ENCODE data around the gene ZNF208.
"Not testable (repeated sequence)": the region's sequence is repeated elsewhere in the genome, so short reads cannot be mapped to it uniquely, and the experiment has no call there.

ZNF208 gene

GRCh38 chr19:22010437-22011143 lies at the start of gene ZNF208:
Gene ZNF208 (minus strand): TSS chr19:22010943. CDS start chr19:22010794, 149 bp downstream.
- not testable (repeated sequence) for H3K27ac ChIP-seq
- H3K4me3 ChIP-seq = peak within 1 kb of the TSS in 6 of 7 experiments; percentile 5 to 38 (median 11)

- H3K27ac ChIP-seq = peak overlapping the region in 8 of 21 experiments; percentile 9 to 62 (median 44)
- H3K4me3 ChIP-seq = peak overlapping the region; percentile 36 to 73 (median 52)
Measured at GRCh38 chr19:22052644-22053013, 41.9 kb upstream of the ZNF208 start.

DNA sequence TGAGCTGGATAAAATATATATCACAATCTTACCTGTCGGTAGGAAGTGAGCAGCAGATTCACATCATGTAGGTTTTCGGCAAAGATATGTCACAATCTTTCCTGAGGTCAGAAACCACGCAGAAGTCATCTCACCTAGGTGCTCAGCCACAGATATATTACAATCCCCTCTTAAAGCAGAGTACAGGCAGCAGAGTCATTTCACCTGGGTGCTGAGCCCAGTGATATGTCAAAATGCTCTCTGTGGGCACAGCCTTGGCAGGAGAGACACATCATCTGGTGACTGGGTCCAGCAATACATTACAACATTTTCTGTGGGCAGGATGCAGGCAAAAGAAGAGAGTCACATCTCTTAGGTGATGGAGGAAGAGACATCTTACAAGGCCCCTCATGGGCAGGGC lies 30.4 kb upstream of the ZNF208 start:
- not testable (repeated sequence) for H3K4me3 ChIP-seq, H3K27ac ChIP-seq

- H3K4me3 ChIP-seq = no peak overlapping the region
- no peak overlapping the region for H3K27ac ChIP-seq
Measured at GRCh38 chr19:22030680-22031079, 19.9 kb upstream of the ZNF208 start.

GRCh38 chr19:22026687-22027086 lies 15.9 kb upstream of the ZNF208 start:
- H3K27ac ChIP-seq = no peak overlapping the region

GRCh38 chr19:22025539-22025938 lies 14.8 kb upstream of the ZNF208 start:
- not testable (repeated sequence) for H3K4me3 ChIP-seq, H3K27ac ChIP-seq

More at GRCh38 chr19:22026687-22027086, 15.9 kb upstream of the ZNF208 start:
- H3K4me3 ChIP-seq = no peak overlapping the region

GRCh38 chr19:21970466-21970865 lies 40.3 kb downstream of the ZNF208 start:
- no peak overlapping the region for H3K4me3 ChIP-seq

DNA sequence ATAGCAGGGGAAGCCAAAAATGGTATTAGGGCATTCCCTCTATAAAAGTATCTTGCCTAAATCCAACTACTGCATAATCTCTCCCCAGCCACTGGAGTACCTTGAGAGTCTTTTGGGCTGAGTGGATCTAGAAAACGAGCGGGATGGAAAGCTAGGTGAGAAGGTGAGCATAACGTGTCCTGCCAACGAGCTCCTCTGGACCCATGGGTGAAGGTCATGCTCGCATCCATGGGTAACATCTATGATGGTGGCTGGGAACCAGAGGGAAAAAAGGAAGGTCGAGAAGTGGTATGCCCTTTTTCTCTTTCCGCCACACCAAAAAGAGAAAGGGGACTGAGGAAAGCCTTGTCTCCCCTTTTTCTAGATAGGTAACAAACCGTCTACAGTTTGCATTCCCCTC lies 63.0 kb downstream of the ZNF208 start:
- no peak overlapping the region for H3K4me3 ChIP-seq
- H3K27ac ChIP-seq = no peak overlapping the region

More at GRCh38 chr19:21970466-21970865, 40.3 kb downstream of the ZNF208 start:
- H3K27ac ChIP-seq = no peak overlapping the region

GRCh38 chr19:21940684-21941083 lies 70.1 kb downstream of the ZNF208 start:
- Histone ChIP-seq H3K27ac (no peak overlapping the region), H3K4me3 (no peak overlapping the region)

GRCh38 chr19:21934593-21934992 lies 76.2 kb downstream of the ZNF208 start:
- no peak overlapping the region for H3K4me3 ChIP-seq
- no peak overlapping the region for H3K27ac ChIP-seq

DNA sequence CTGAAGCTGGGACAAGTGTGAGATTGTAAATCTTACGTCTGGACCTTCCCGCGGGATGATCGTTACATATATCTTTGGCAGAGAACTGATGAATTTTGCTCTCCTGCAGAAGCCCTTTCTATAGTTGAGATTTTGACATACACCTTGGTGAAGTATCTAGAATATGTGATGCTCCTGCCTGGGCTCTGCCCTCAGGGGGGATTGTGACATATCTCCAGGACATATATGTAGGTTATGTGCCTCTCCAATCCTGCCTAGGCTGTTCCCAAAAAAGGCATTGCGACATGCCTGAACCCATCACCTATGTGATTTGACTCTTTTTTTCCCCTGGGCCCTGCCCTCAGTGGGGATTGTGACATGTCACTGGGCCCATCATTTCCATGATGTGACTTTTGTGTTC lies 76.6 kb downstream of the ZNF208 start:
- Histone ChIP-seq H3K4me3 (no peak overlapping the region), H3K27ac (no peak overlapping the region)

GRCh38 chr19:21922276-21922675 lies 88.5 kb downstream of the ZNF208 start:
- Histone ChIP-seq H3K27ac (no peak overlapping the region), H3K4me3 (no peak overlapping the region)

GRCh38 chr19:21921691-21922180 lies 89.0 kb downstream of the ZNF208 start:
- Histone ChIP-seq H3K4me3 (no peak overlapping the region), H3K27ac (no peak overlapping the region)

GRCh38 chr19:21915411-21915810 lies 95.3 kb downstream of the ZNF208 start:
- Histone ChIP-seq H3K27ac (no peak overlapping the region), H3K4me3 (no peak overlapping the region)

- H3K27ac ChIP-seq = no peak overlapping the region
- no peak overlapping the region for H3K4me3 ChIP-seq
Measured at GRCh38 chr19:21912654-21913053, 98.1 kb downstream of the ZNF208 start.

DNA sequence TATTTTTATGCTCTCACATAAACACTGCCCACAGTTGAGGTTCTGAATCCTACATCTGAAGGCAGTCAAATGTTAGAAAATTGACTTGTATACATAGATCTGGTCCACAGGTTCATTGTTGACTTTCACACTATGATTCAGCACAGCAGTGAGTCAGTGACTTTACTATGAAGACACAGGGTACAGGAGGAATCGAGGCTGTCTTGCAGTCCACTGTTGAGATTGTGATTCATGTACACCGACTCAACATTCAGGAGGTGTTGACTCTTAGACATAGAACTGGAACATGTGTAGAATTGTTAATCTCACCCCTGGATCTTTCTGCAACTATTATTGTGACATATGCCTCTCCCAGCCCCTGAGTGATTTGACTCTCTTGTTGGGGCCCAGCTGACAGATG lies 100.4 kb downstream of the ZNF208 start:
- Histone ChIP-seq H3K4me3 (no peak overlapping the region), H3K27ac (no peak overlapping the region)

DNA sequence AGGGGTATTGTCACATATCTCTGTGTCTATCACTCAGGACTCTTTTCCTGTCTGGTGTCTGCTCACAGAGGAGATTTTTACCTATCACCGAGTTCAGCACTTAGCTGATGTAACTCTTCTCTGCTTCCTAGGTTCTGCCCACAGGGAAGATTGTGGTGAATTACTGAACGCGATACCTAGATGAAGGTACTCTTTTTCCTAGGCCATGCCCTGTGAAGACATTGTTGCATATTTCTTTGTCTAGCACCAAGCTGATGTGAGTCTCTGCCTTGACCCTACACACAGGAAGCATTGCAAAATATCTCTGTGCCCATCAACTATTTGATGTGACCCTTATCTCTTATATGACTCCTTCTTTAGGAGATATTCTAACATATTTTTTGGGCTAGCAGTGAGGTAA lies 102.7 kb downstream of the ZNF208 start:
- Histone ChIP-seq H3K4me3 (no peak overlapping the region), H3K27ac (no peak overlapping the region)

DNA sequence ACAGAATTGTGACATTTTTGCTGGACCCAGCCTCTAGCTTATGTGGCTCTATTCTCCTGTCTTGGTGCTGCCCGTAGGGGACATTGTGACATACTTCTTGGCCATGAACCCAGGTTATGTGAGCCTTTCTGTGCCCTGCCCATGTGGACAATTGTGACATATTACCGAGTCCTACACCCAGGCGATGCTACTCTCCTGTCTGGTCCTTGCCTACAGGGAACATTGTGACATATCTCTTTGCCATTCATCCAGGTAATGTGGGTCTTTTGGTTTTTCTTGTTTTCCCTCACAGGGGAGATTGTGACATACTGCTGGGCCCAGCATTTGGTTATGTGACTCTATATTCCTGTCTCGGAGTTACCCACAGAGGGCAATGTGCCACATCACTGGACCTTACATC lies 103.2 kb downstream of the ZNF208 start:
- Histone ChIP-seq H3K4me3 (no peak overlapping the region), H3K27ac (no peak overlapping the region)

DNA sequence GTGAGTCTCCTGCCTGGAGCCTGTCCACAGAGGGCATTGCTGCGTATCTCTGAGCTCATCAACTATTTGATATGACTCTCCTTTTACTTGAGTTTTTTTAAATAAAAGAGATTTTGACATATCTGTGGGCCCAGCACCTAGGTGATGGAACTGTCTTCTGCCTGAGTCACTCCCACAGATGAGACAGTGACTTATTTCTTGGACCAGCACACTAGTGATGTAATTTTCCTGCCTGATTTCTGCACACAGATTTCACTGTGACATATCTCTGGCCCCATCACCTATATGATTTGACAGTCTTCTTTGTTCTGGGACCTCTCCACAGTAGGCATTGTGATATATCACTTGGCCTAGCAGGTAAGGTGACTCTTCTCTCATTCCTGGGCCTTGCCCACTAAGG lies 108.2 kb downstream of the ZNF208 start:
- H3K4me3 ChIP-seq = no peak overlapping the region
- H3K27ac ChIP-seq = no peak overlapping the region

DNA sequence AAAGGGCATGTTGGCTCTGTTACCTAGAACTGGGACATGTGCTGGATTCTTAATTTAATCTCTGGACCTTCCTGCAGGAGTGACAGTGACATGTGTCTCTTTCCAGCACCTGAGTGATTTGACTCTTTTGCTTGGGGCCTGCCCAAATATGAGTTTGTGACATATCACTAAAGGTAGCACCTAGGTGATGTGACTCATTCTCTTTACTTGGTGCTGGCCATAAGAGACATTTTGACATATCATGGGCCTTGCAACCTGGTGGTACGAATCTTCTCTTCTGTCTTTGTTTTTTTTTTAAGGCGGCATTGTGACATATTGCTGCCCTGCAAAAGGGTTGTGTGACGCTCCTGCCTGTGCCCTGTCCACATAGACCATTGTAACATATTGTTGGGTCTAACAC lies 108.9 kb downstream of the ZNF208 start:
- Histone ChIP-seq H3K27ac (no peak overlapping the region), H3K4me3 (no peak overlapping the region)

DNA sequence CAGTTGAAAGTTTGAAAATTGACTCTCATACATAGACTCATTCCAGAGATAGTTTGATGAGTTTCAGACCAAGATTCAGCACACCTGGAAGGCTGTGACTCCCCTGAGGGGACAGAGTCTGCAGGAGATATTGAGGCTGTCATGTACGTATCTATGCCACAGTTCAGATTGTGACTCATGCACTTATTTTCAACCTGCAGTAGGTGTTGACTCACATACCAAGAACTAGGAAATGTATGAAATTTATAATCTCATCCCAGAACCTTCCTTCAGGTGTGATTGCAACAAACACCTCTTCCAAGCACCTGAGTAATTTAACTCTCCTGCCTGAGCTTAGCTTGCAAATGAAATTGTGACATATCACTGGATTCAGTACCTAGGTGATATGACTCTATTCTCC lies 110.3 kb downstream of the ZNF208 start:
- no peak overlapping the region for H3K4me3 ChIP-seq
- H3K27ac ChIP-seq = no peak overlapping the region

GRCh38 chr19:21891086-21891485 lies 119.7 kb downstream of the ZNF208 start:
- Histone ChIP-seq H3K27ac (no peak overlapping the region), H3K4me3 (no peak overlapping the region)
